EH (cell line): ENCODE data around the gene GKN2.

Experiments
- DNase-seq: peaks from one replicate; pipeline ENCODE4 v3.0.0-alpha.2; 2015; ENCODE audit warnings: low read depth

Gene GKN2, protein sequence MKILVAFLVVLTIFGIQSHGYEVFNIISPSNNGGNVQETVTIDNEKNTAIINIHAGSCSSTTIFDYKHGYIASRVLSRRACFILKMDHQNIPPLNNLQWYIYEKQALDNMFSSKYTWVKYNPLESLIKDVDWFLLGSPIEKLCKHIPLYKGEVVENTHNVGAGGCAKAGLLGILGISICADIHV

GRCh38 chr2:68952887-68953521 is at the start of gene GKN2:
Gene GKN2 (minus strand): TSS chr2:68952893. CDS start chr2:68952861, 32 bp downstream.
- no peak for DNase-seq

DNA sequence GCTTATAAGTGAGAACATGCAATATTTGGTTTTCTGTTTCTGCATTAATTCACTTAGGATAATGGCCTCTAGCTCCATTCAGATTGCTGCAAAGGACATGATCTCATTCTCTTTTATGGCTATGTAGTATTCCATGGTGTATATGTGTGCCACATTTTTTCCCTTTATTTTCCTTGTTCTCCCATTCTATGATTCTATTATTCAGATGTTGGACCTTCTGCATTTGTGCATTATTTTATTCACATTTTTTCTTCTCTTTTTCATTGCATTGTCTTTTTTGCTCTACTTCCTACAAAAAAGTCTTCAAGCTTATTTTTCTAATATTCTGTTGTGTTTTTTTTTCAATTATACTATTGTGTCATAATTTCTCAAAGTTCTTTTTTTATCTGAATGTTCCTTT is 49.2 kb upstream of the GKN2 start:
- DNase-seq = no peak

- peak; percentile 71 for DNase-seq
Observed at GRCh38 chr2:68997401-68997800, 44.7 kb upstream of the GKN2 start.

- peak; percentile 64 for DNase-seq
Observed at GRCh38 chr2:68995916-68996315, 43.2 kb upstream of the GKN2 start.

DNA sequence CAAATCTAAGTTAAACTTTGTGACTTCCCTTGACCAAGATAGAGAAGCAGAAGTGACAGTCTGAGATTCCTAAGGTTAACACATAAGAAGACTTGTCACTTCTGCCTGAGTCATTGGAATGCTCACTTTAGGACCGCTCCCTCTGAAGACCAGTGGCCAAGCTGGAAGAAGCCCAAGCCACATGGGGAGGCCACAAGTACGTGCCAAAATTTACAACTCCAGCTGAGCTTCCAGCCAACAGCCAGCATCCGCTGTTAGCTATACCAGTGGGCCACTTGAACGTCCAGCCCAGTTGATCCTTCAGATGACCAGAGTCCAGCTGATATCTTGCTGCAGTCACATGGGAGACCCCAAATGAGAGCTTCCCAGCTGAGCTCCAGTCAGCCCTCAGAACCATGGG is 42.2 kb upstream of the GKN2 start:
- DNase-seq = peak; percentile 96

- DNase-seq = no peak
Observed at GRCh38 chr2:68993660-68994059, 41.0 kb upstream of the GKN2 start.

DNA sequence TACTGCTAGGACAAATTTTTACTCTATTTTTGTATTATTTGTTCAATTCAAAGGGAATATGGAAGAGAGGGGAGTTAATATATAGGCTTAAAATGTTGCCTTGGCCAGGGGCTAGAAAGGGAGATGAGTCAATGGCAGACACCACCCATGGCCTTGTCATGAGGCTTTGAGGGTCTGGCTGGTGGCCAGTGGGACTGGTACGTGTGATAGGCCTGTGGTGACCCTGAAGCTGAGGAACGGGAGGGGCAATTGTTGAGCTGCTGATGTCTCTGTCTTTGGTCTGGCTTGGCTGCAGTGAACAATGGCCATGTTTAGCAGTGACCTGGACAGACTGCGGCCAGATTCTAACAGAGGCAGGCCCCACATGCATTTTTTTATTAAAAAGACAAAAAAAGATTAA is 40.2 kb upstream of the GKN2 start:
- no peak for DNase-seq

DNA sequence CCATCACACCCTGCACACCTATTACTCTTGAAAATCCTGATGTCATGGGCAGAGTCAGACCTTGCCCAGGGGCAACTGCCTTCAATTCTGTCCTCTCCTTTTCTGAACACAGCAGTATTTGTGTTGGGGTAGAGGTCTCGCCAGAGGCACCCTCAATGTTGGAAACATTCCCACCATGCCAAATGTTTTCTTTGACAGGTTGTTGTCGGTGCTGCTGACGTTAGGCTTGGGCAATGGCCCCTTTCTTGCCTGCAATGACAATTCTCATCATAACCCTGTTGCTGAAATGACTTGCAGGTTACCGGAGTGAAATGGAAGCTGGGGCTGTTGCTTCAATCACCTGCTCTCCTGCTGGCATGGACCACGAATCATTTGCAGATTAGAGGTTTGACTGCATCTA is 39.6 kb upstream of the GKN2 start:
- no peak for DNase-seq

DNA sequence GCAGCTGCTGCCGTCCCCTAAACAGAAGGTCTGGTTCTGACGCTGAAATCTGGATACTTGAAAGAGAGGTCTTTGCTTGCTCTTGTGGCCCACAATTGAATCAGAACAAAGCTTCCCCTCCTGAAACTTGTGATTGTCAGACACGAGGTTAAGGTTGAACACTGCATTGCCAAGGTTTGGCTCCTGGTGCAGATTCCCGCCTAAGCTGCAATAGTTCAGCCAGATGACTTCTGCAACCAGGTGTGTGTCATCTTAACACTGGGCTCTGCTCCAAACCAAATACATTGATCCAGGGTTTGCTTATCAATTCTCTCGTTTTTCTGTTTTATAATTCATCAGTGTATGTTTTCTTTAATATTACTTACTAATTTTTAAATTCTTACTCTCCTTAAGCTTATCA is 36.3 kb upstream of the GKN2 start:
- no peak for DNase-seq

GRCh38 chr2:68987021-68987503 is 34.4 kb upstream of the GKN2 start:
- DNase-seq = no peak

DNA sequence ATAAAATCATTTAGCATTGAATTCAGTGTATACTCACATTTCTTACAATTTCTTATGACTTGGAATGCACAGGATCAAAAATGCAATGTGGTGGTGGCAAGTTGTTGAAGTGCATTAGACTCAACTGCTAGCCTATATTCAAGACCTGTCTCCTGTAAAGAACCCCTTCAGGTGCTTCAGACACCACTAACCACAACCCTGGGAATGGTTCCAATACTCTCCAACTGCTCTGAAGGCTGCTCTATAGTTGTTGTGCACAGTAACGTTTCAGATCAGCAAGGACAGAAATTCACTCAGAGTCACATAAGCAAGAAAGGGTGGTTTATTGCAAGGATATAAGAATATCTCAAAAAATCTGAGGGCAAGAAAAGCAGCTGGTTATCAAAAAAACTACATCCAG is 28.3 kb upstream of the GKN2 start:
- no peak for DNase-seq

DNA sequence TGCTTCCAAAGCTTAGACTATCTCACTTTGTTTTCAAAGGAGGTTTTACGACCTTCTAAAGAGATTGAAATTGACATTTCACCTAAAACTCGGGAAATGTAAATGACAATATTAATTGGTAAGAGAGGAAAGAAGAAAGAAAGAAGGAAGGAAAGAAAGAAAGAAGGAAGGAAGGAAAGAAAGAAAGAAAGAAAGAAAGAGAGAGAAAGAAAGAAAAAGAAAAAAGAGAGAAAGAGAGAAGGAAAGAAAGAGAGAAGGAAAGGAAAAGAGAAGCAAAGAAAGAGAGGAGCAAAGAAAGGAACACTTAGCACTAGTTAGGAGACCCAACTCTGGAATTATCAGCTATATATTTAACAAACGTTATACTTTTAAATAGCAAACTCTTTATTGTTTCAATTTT is 25.4 kb upstream of the GKN2 start:
- no peak for DNase-seq

GRCh38 chr2:68977453-68977852 is 24.8 kb upstream of the GKN2 start:
- DNase-seq = no peak

DNA sequence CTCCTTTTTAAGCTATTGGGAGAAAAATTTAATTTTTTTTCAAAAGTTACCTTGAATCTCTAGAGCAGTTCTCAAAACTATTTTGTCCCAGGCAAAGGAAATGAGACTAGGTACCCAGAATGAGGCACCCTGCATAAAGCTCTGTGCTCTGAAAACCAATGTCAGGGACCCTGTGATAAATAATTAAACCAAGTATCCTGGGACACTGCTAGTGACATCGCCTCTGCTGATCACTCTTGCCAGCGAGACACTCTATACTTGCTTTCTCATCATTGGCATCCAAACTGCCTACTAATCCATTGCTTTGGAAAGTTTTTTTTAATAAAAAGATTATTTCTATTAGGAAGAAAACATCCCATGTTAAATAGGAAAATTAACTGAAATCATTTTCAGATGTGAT is 23.2 kb upstream of the GKN2 start:
- no peak for DNase-seq

- no peak for DNase-seq
Observed at GRCh38 chr2:68974946-68975665, 22.4 kb upstream of the GKN2 start.

GRCh38 chr2:68974251-68974650 is 21.6 kb upstream of the GKN2 start, which contains the start of gene GKN1:
Gene GKN1 (plus strand): TSS chr2:68974636. CDS start chr2:68974678, 42 bp downstream.
- peak; percentile 46 for DNase-seq

GRCh38 chr2:68971591-68972231 is 19.0 kb upstream of the GKN2 start:
- DNase-seq = peak; percentile 100

- no peak for DNase-seq
Observed at GRCh38 chr2:68970566-68971265, 18.0 kb upstream of the GKN2 start.

DNA sequence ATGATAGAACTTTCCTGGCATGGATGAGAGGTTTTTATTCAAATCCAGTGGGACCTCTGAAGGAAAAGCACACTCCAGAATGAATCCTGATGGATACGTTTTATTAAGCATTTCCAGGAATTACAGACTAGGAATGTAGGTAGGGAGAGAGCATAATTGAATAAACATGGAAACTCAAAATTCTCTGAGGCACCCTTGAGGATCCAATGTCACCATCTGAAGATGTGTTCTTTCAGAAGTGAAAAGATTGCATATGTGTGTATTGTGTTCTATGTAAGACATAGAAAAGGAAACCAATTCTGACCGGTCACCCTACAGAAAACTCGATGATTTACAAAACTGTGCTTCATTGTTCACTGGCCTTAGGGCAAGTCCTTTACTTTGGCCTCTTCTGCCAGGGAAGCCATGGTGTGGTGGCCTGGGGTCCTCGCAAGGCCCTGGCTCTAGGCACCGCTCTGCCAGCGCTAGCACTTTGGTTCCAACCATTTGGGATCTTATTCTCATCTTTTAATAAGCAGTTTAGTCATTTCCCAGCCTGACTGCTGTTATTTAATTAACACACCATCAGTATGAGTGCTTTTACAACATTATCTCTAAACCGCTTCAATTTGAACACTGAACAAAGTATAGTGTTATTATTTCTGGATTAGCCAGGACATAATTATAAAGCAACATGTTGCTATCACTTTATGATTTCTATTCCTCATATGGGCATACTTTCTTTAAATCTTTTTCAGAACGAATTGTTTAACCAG is 17.2 kb upstream of the GKN2 start:
- no peak for DNase-seq

DNA sequence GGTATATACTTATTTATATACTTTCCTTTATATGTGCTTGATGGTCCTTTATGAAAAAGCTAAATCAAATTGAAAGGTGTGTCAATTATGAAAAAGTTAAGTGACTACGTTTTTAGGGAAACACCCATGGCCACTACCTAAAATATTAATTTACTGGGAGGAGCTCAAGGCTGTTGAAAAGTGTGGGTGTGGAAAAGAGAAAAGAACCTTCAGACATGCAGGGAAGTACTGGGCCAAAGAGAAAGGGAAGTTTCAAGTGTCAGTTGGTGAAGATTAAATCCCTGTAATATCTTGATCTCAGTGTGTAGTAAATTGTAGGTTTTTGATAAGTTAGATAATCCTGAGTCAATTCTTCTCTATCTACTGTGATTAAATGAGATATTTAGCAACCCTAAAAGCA is 15.5 kb upstream of the GKN2 start:
- DNase-seq = no peak

GRCh38 chr2:68964282-68964681 is 11.6 kb upstream of the GKN2 start:
- DNase-seq = no peak
